ENCODE measurements around the gene LAMB3. TPM values are rescaled to one million over a fixed set of nuclear protein-coding genes. Genes with fewer than 3 reads are reported as not detected.
"Not testable (repeated sequence)": the region's sequence is repeated elsewhere in the genome, so short reads cannot be mapped to it uniquely, and the experiment has no call there.

Gene LAMB3
- total RNA-seq: 1 to 10 TPM in 2 of 7 donors, under 1 TPM in 5; 0.43 to 3.4 (median 0.82) TPM
- under 1 TPM; 0.54 to 0.93 (median 0.77) TPM for polyA plus RNA-seq
- long read RNA-seq, donor 1, full-length matches to known transcripts: 1 of 1 reads
- long read RNA-seq, donor 1, partial matches to known transcripts: 0 of 1 reads
- long read RNA-seq, donor 1, other reads (novel, unspliced or antisense): 0 of 1 reads
- long read RNA-seq, donor 2: 0 reads

- Histone ChIP-seq H3K36me3 (no peaks in the 10 kb centered on the region), H3K4me3 (peak within 1 kb of the TSS in 1 of 8 donors; percentile 8), H3K4me1 (peaks cover 0 to 60% (median 30%) of the 10 kb centered on the region in 6 donors), H3K9me3 (no peaks in the 10 kb centered on the region), H3K27me3 (replicated peaks in 1 of 7) (peaks cover 0 to 36% (median 5%) of the 10 kb centered on the region in 7 donors), H3K27ac (peak within 1 kb of the TSS in 4 of 8 donors; percentile 50 to 80 (median 68))
- no peak for TF ChIP-seq POLR2A (IDR thresholded peaks at IDR 0.05)
- no peak for TF ChIP-seq POLR2AphosphoS5 (IDR thresholded peaks at IDR 0.05)
- TF ChIP-seq CTCF (IDR thresholded peaks at IDR 0.05 in 8 of 11, conservative IDR thresholded peaks at IDR 0.05 in 3 of 11): no peak
- WGBS, 5 donors: 75 to 85% (median 81%) methylated on average over 7 to 14 of the region's 14 CpGs
- intact Hi-C loops (cut with DNase I; ENCODE audit: low total_unique reads): no loop called here
- no peak for DNase-seq
Observed at GRCh38 chr1:209652121-209652735, at the start of gene LAMB3. LAMB3 (minus strand) TSS chr1:209652425; CDS start chr1:209650944, 1,481 bp downstream.

GRCh38 chr1:209700686-209701085 is 48.5 kb upstream of the LAMB3 start:
- H3K4me3 ChIP-seq; H3K27me3 ChIP-seq (replicated peaks in 1 of 7); intact Hi-C loops (cut with DNase I; ENCODE audit: low total_unique reads); H3K36me3 ChIP-seq; H3K27ac ChIP-seq; DNase-seq; H3K4me1 ChIP-seq; H3K9me3 ChIP-seq: not testable (repeated sequence)

- peaks cover 0 to 3% (median 0%) of the 10 kb centered on the region in 7 donors for H3K27me3 ChIP-seq (replicated peaks in 1 of 7)
- peaks cover 0 to 16% (median 9%) of the 10 kb centered on the region in 6 donors for H3K4me1 ChIP-seq
- no peak for DNase-seq
- no peak overlapping the region for H3K4me3 ChIP-seq
- 78 to 85% (median 82%) methylated on average over 3 of the region's 3 CpGs for WGBS, 5 donors
- no peaks in the 10 kb centered on the region for H3K9me3 ChIP-seq
- H3K27ac ChIP-seq: peak overlapping the region in 3 of 8 donors; percentile 11 to 40 (median 12)
- intact Hi-C loops (cut with DNase I; ENCODE audit: low total_unique reads): no loop called here
- TF ChIP-seq POLR2AphosphoS5 (IDR thresholded peaks at IDR 0.05) (no peak), POLR2A (IDR thresholded peaks at IDR 0.05) (no peak), CTCF (IDR thresholded peaks at IDR 0.05 in 8 of 11, conservative IDR thresholded peaks at IDR 0.05 in 3 of 11) (no peak)
- no peaks in the 10 kb centered on the region for H3K36me3 ChIP-seq
Observed at GRCh38 chr1:209697126-209697525, 44.9 kb upstream of the LAMB3 start.

GRCh38 chr1:209696673-209697072 is 44.4 kb upstream of the LAMB3 start:
- intact Hi-C loops (cut with DNase I; ENCODE audit: low total_unique reads): no loop called here
- Histone ChIP-seq H3K27me3 (replicated peaks in 1 of 7) (peaks cover 0 to 3% (median 0%) of the 10 kb centered on the region in 7 donors), H3K4me3 (no peak overlapping the region), H3K36me3 (no peaks in the 10 kb centered on the region), H3K4me1 (peaks cover 0 to 20% (median 9%) of the 10 kb centered on the region in 6 donors), H3K9me3 (no peaks in the 10 kb centered on the region), H3K27ac (peak overlapping the region in 3 of 8 donors; percentile 11 to 40 (median 12))
- DNase-seq: no peak
- TF ChIP-seq CTCF (IDR thresholded peaks at IDR 0.05 in 8 of 11, conservative IDR thresholded peaks at IDR 0.05 in 3 of 11) (no peak), POLR2AphosphoS5 (IDR thresholded peaks at IDR 0.05) (no peak), POLR2A (IDR thresholded peaks at IDR 0.05) (no peak)

Measured in spleen (tissue), 13 donors.